ENCODE results near the gene ARAP1.
A peak's percentile ranks its signal among the peaks of the same experiment; 100 is the strongest.

Gene ARAP1

GRCh38 chr11:72661486-72661885 lies 90.7 kb downstream of the ARAP1 start:
- H3K4me3 Mint-ChIP-seq: no peak overlapping the region
- no peak for ATAC-seq (replicated peaks)
- H3K9me3 Mint-ChIP-seq: no peaks in the 10 kb centered on the region
- H3K4me1 Mint-ChIP-seq (ENCODE audit: low read depth in 2 of 2): no peaks in the 10 kb centered on the region
- no peak for DNase-seq
- peaks cover 8% of the 10 kb centered on the region for H3K36me3 Mint-ChIP-seq (ENCODE audit: insufficient read depth)
- no peak overlapping the region for H3K27ac Mint-ChIP-seq
- peaks cover 34 to 88% of the 10 kb centered on the region in 2 donors for H3K27me3 Mint-ChIP-seq

GRCh38 chr11:72658989-72659640 lies 93.1 kb downstream of the ARAP1 start:
- Mint-ChIP-seq H3K4me1 (ENCODE audit: low read depth in 2 of 2) (no peaks in the 10 kb centered on the region), H3K36me3 (ENCODE audit: insufficient read depth) (peaks cover 8% of the 10 kb centered on the region), H3K27me3 (peaks cover 18 to 82% of the 10 kb centered on the region in 2 donors), H3K9me3 (no peaks in the 10 kb centered on the region), H3K4me3 (no peak overlapping the region), H3K27ac (no peak overlapping the region)
- DNase-seq (no peak), ATAC-seq (replicated peaks) (no peak)

GRCh38 chr11:72657411-72658100 lies 94.7 kb downstream of the ARAP1 start:
- Mint-ChIP-seq H3K27ac (no peak overlapping the region), H3K36me3 (ENCODE audit: insufficient read depth) (peaks cover 11% of the 10 kb centered on the region), H3K4me3 (no peak overlapping the region), H3K9me3 (no peaks in the 10 kb centered on the region), H3K27me3 (peaks cover 14 to 72% of the 10 kb centered on the region in 2 donors), H3K4me1 (ENCODE audit: low read depth in 2 of 2) (no peaks in the 10 kb centered on the region)
- DNase-seq (no peak), ATAC-seq (replicated peaks) (no peak)

- Mint-ChIP-seq H3K9me3 (no peaks in the 10 kb centered on the region), H3K27ac (no peak overlapping the region), H3K27me3 (peaks cover 4 to 56% of the 10 kb centered on the region in 2 donors), H3K4me1 (ENCODE audit: low read depth in 2 of 2) (no peaks in the 10 kb centered on the region), H3K36me3 (ENCODE audit: insufficient read depth) (peaks cover 11% of the 10 kb centered on the region), H3K4me3 (no peak overlapping the region)
- ATAC-seq (replicated peaks): no peak
- no peak for DNase-seq
Measured at GRCh38 chr11:72655896-72656464, 96.2 kb downstream of the ARAP1 start.

- Mint-ChIP-seq H3K27ac (no peak overlapping the region), H3K27me3 (peaks cover 0 to 48% of the 10 kb centered on the region in 2 donors), H3K4me1 (ENCODE audit: low read depth in 2 of 2) (no peaks in the 10 kb centered on the region), H3K4me3 (no peak overlapping the region), H3K36me3 (ENCODE audit: insufficient read depth) (peaks cover 11% of the 10 kb centered on the region), H3K9me3 (no peaks in the 10 kb centered on the region)
- DNase-seq (no peak), ATAC-seq (replicated peaks) (no peak)
Measured at GRCh38 chr11:72655014-72655413, 97.2 kb downstream of the ARAP1 start.

GRCh38 chr11:72653649-72654048 lies 98.6 kb downstream of the ARAP1 start:
- H3K27ac Mint-ChIP-seq: no peak overlapping the region
- no peak for DNase-seq

GRCh38 chr11:72652873-72653630 lies 99.2 kb downstream of the ARAP1 start:
- Mint-ChIP-seq H3K36me3 (ENCODE audit: insufficient read depth) (peaks cover 6% of the 10 kb centered on the region), H3K27me3 (peaks cover 0 to 29% of the 10 kb centered on the region in 2 donors), H3K4me3 (no peak overlapping the region), H3K4me1 (ENCODE audit: low read depth in 2 of 2) (no peaks in the 10 kb centered on the region), H3K27ac (no peak overlapping the region), H3K9me3 (no peaks in the 10 kb centered on the region)
- ATAC-seq (replicated peaks) (no peak), DNase-seq (no peak)

More at GRCh38 chr11:72653649-72654048, 98.6 kb downstream of the ARAP1 start:
- ATAC-seq (replicated peaks): no peak
- no peak overlapping the region for H3K4me3 Mint-ChIP-seq
- no peaks in the 10 kb centered on the region for H3K4me1 Mint-ChIP-seq (ENCODE audit: low read depth in 2 of 2)
- H3K9me3 Mint-ChIP-seq: no peaks in the 10 kb centered on the region
- H3K27me3 Mint-ChIP-seq: peaks cover 0 to 35% of the 10 kb centered on the region in 2 donors
- peaks cover 6% of the 10 kb centered on the region for H3K36me3 Mint-ChIP-seq (ENCODE audit: insufficient read depth)

- no peaks in the 10 kb centered on the region for H3K9me3 Mint-ChIP-seq
- H3K36me3 Mint-ChIP-seq (ENCODE audit: insufficient read depth): peaks cover 6% of the 10 kb centered on the region
- peaks cover 0 to 25% of the 10 kb centered on the region in 2 donors for H3K27me3 Mint-ChIP-seq
- no peaks in the 10 kb centered on the region for H3K4me1 Mint-ChIP-seq (ENCODE audit: low read depth in 2 of 2)
- no peak for DNase-seq
- no peak overlapping the region for H3K27ac Mint-ChIP-seq
- no peak for ATAC-seq (replicated peaks)
- no peak overlapping the region for H3K4me3 Mint-ChIP-seq
Measured at GRCh38 chr11:72652133-72652532, 100.1 kb downstream of the ARAP1 start.

- H3K9me3 Mint-ChIP-seq: no peaks in the 10 kb centered on the region
- peaks cover 0 to 6% of the 10 kb centered on the region in 2 donors for H3K27me3 Mint-ChIP-seq
- DNase-seq: no peak
- no peak overlapping the region for H3K4me3 Mint-ChIP-seq
- H3K4me1 Mint-ChIP-seq (ENCODE audit: low read depth in 2 of 2): no peaks in the 10 kb centered on the region
- peak overlapping the region in 1 of 2 donors; percentile 1 for H3K27ac Mint-ChIP-seq
- peaks cover 6% of the 10 kb centered on the region for H3K36me3 Mint-ChIP-seq (ENCODE audit: insufficient read depth)
- no peak for ATAC-seq (replicated peaks)
Measured at GRCh38 chr11:72649215-72649976, 102.8 kb downstream of the ARAP1 start.

- H3K4me1 Mint-ChIP-seq (ENCODE audit: low read depth in 2 of 2): peaks cover 0 to 2% of the 10 kb centered on the region in 2 donors
- no peak overlapping the region for H3K4me3 Mint-ChIP-seq
- ATAC-seq (replicated peaks): no peak
- no peaks in the 10 kb centered on the region for H3K9me3 Mint-ChIP-seq
- H3K27ac Mint-ChIP-seq: peak overlapping the region in 1 of 2 donors; percentile 1
- peaks cover 0 to 3% of the 10 kb centered on the region in 2 donors for H3K27me3 Mint-ChIP-seq
- H3K36me3 Mint-ChIP-seq (ENCODE audit: insufficient read depth): peaks cover 4% of the 10 kb centered on the region
- no peak for DNase-seq
Measured at GRCh38 chr11:72648384-72649136, 103.6 kb downstream of the ARAP1 start.

- no peaks in the 10 kb centered on the region for H3K27me3 Mint-ChIP-seq
- H3K27ac Mint-ChIP-seq: no peak overlapping the region
- no peaks in the 10 kb centered on the region for H3K9me3 Mint-ChIP-seq
- no peak for DNase-seq
- no peaks in the 10 kb centered on the region for H3K36me3 Mint-ChIP-seq (ENCODE audit: insufficient read depth)
- ATAC-seq (replicated peaks): no peak
- no peak overlapping the region for H3K4me3 Mint-ChIP-seq
- peaks cover 0 to 2% of the 10 kb centered on the region in 2 donors for H3K4me1 Mint-ChIP-seq (ENCODE audit: low read depth in 2 of 2)
Measured at GRCh38 chr11:72647882-72648281, 104.3 kb downstream of the ARAP1 start.

- no peaks in the 10 kb centered on the region for H3K36me3 Mint-ChIP-seq (ENCODE audit: insufficient read depth)
- H3K27me3 Mint-ChIP-seq: no peaks in the 10 kb centered on the region
- H3K4me3 Mint-ChIP-seq: no peak overlapping the region
- no peaks in the 10 kb centered on the region for H3K9me3 Mint-ChIP-seq
- no peak for DNase-seq
- no peak for ATAC-seq (replicated peaks)
- H3K27ac Mint-ChIP-seq: no peak overlapping the region
- H3K4me1 Mint-ChIP-seq (ENCODE audit: low read depth in 2 of 2): peaks cover 0 to 2% of the 10 kb centered on the region in 2 donors
Measured at GRCh38 chr11:72646472-72646871, 105.7 kb downstream of the ARAP1 start.

Measured in effector memory CD8-positive, alpha-beta T cell (primary cell).